HL-60 (cell line): ENCODE measurements around the gene NOS1AP.

Experiments used
- SPI1 ChIP-seq: IDR thresholded peaks from 2 replicates; pipeline ENCODE4 v1.6.1; 2012; ENCODE audit warnings: low read depth, mild to moderate bottlenecking, borderline replicate concordance
- TF ChIP-seq, protein P1 (sequence below): IDR thresholded peaks from one replicate; pipeline ENCODE4 v1.5.1; 2011; ENCODE audit warnings: low read length, control low read depth, inconsistent platforms; ENCODE audit not compliant: insufficient read depth

DNA sequence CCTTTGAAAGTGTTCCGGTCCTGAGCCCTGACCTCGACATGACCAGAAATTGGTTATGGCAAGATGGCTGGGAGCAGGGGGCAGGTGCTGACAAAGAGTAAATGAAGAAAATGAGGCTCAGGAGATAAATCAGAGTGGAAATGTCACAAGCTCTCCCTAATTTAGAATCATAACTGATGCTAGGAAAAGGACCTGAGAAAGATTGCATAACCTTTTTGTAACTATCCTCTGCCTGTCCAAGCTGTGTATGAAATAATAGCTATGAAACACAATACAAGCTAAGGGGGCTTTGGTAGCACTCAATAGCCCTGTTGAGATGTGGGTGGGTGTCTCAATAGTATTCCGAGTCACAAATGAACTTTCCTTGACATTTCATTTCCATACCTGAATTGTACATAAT is 12.9 kb upstream of the NOS1AP start:
- TF ChIP-seq, protein P1, sequence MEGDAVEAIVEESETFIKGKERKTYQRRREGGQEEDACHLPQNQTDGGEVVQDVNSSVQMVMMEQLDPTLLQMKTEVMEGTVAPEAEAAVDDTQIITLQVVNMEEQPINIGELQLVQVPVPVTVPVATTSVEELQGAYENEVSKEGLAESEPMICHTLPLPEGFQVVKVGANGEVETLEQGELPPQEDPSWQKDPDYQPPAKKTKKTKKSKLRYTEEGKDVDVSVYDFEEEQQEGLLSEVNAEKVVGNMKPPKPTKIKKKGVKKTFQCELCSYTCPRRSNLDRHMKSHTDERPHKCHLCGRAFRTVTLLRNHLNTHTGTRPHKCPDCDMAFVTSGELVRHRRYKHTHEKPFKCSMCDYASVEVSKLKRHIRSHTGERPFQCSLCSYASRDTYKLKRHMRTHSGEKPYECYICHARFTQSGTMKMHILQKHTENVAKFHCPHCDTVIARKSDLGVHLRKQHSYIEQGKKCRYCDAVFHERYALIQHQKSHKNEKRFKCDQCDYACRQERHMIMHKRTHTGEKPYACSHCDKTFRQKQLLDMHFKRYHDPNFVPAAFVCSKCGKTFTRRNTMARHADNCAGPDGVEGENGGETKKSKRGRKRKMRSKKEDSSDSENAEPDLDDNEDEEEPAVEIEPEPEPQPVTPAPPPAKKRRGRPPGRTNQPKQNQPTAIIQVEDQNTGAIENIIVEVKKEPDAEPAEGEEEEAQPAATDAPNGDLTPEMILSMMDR, result no peak
- TF ChIP-seq SPI1, result no peak
